Head of caudate nucleus (tissue), 42 donors: ENCODE measurements around the gene MSH5.

ENCODE experiments used
- DNase-seq, 42 donors: peaks; one replicate each; pipeline versions ENCODE4 v3.0.0 to v3.0.0-alpha.2; 2020 to 2021; ENCODE audit warnings: mixed read lengths in 7 of 42
- intact Hi-C: fragments of 100-400 bp; cut with DNase I; formaldehyde crosslinking; loops from one replicate; pipeline ENCODE4 v1.15.0; 2022

The MSH5 gene

DNA sequence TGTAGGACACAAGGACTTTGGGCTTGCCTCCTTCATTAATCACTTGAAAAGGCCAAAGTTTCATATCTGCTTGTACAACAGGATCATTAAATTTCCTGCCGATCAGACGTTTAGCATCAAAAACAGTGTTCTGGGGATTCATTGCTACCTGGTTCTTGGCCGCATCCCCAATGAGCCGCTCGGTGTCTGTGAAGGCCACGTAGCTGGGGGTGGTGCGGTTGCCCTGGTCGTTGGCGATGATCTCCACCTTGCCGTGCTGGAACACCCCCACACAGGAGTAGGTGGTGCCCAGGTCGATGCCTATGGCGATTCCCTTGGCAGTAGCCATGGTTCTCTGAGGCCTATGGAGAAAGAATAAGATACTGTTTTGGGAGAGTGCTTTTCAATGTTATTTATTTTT is 71.8 kb downstream of the MSH5 start:
- DNase-seq, result no peak
- intact Hi-C loops, result no loop called here
